LNCAP (cell line): ENCODE data around the gene SOHLH2.

ENCODE experiments used
- TF ChIP-seq, protein P1 (sequence below): fragments of 450-650 bp; IDR thresholded peaks from 2 replicates; pipeline ENCODE4 v1.5.1; 2017; ENCODE audit warnings: mild to moderate bottlenecking

Gene SOHLH2

DNA sequence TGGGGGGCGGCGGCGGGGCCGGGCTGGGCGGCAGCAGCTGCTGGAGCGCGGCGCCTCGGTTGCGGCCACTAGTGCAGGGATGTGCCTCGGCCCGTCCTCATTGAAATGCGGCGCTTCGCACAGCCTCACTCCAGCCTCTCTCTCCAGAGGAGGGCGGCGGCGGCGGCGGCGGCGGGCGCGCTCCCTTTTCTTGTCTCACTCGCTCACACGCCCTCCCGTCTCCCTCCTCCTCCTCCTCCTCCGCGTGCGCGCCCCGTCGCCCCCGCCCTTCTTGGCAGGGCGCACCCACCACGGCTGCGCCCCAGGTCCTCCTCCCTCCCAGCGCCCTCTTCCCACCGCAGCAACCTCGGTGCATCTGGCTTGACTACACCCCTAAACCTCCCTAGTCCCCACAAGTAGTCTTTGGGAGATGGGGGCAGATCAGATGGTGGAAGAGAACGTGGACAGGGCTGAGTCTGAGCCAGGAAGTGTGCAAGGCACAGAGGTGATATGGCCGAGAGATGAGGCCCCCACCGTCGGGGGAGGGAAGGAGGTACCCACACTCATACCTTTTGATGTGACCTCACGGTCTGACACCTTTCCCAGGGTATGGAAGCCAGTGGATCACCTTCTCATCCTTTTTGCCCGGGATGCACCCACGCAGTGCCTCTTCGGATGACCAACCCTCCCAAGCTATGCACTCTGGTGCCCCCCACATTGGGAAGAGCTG, 83.0 kb downstream of the SOHLH2 start, which contains the start of gene DCLK1:
Gene DCLK1 (minus strand): TSS at position 161 of the 709 bp plus-strand sequence.
- TF ChIP-seq, protein P1, sequence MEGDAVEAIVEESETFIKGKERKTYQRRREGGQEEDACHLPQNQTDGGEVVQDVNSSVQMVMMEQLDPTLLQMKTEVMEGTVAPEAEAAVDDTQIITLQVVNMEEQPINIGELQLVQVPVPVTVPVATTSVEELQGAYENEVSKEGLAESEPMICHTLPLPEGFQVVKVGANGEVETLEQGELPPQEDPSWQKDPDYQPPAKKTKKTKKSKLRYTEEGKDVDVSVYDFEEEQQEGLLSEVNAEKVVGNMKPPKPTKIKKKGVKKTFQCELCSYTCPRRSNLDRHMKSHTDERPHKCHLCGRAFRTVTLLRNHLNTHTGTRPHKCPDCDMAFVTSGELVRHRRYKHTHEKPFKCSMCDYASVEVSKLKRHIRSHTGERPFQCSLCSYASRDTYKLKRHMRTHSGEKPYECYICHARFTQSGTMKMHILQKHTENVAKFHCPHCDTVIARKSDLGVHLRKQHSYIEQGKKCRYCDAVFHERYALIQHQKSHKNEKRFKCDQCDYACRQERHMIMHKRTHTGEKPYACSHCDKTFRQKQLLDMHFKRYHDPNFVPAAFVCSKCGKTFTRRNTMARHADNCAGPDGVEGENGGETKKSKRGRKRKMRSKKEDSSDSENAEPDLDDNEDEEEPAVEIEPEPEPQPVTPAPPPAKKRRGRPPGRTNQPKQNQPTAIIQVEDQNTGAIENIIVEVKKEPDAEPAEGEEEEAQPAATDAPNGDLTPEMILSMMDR = no peak

DNA sequence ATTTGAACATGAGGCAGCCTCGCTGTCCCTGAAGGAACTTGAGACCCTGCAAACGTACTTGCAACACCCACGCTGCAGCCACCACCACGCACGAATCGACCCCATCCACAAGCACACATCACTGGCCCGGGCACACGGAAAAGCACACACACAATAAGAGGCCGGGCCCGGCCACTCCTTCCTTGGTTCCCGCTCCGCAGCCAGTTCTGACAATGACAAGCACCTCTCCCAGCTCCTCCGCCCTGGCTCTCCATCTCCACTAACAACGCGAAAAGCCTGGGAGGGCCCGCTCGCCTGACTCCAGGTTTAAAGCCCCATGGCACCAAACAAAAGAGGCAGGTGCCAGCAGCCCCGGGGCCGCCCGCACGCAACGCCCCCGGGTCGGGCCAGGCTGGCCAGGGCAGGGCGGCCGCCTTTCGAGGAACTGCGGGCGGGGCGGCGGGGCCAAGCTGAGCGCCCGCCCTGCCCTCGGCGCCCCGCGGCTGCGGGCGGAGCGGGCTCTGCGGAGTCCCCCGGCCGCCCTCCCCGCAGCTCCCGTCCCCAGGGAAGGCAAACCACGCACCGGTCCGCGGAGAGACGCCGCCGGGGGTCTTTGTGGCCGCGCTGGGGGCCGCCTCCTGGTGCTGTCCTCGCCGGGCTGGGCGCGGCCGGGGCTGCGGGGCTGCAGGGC, 83.7 kb downstream of the SOHLH2 start:
- TF ChIP-seq, protein P1 = no peak

DNA sequence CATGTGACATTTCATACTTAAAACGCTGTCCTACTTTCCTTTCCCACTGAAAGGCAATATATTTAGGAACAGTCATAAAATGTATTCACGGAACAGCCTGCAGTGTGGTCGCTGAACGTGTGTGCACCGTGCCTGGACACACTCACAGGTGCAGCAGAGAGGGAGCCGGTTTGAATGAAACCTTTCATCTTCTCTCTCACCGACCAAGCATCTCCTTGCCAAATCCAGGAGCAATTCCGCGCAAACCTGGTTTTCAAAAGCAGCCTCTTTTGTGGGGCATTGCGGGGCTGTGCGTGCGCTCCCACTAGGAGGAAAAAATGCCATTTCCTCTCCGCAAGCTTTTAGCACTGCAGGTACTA, 84.2 kb downstream of the SOHLH2 start:
- TF ChIP-seq, protein P1 = no peak

DNA sequence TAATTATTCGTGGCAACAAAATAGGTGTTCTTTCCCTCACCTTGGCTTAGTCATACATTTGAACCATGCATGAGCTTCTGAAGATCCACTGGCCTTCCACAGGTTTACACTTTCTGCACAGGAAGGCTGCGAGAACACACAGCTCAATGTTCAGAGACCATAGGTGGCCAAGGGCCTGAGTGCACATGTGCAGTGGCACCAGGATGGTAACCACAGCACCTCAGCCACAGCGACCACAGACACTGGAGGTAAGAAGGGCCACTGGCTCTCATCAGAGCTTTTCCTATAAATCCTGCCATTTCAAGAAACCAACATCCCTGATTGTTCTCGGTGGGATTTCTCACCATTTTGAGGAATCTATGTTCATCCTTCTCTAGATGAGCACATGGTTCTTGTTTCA, 84.8 kb downstream of the SOHLH2 start:
- TF ChIP-seq, protein P1 = no peak

- TF ChIP-seq, protein P1 = no peak
These were observed 87.9 kb downstream of the SOHLH2 start for GRCh38 chr13:36126491-36126890.

- TF ChIP-seq, protein P1 = no peak
These were observed 88.5 kb downstream of the SOHLH2 start for GRCh38 chr13:36125841-36126240.

DNA sequence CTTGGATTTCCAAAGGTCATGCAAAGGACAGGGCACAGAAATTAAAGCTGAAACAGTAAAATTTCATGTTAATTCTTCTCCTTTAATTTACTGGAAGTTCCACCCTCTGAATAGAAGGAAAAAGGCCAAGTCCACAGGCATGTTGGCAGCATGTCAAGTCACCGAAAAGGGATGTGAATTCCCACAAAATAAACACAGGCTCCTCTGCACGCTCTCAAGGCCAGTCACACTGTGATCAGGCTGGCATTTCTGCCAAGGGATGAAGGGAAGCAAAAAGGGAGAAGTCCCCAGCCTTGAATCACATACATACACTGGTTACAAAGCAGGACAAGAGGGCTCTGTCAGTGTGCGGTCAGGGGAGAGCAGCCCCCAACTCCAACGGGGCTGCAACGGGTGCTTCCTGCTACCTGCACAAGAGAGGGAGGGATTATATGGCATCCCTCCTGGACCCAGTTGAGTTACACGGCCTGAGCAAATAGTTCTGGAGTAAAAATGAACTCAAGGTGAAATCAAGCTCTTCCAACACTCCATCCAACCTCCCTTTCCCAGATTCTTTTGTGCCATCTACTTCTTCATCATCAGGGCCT, 90.0 kb downstream of the SOHLH2 start:
- TF ChIP-seq, protein P1 = no peak
